Skeletal muscle tissue (tissue), 4 donors: ENCODE measurements around the gene UGT1A8. TPM values are rescaled to one million over a fixed set of nuclear protein-coding genes. Genes with fewer than 3 reads are reported as not detected.

ENCODE experiments used
- H3K27ac ChIP-seq: one replicate; pipeline ENCODE4 v1.7.0; 2013; ENCODE audit warnings: mild to moderate bottlenecking, low read depth, low read length, inconsistent platforms
- H3K27me3 ChIP-seq, 3 donors: one replicate each; pipeline ENCODE4 v1.7.0; 2013; ENCODE audit warnings: low read length in 3 of 3; ENCODE audit not compliant: control insufficient read depth in 3 of 3, insufficient read depth in 3 of 3
- H3K36me3 ChIP-seq, 3 donors: one replicate each; pipeline ENCODE4 v1.7.0; 2013; ENCODE audit warnings: low read length in 3 of 3; ENCODE audit not compliant: control insufficient read depth in 3 of 3, insufficient read depth in 3 of 3
- H3K4me1 ChIP-seq, 3 donors: one replicate each; pipeline ENCODE4 v1.7.0; 2013; ENCODE audit warnings: low read length in 3 of 3, mild to moderate bottlenecking in 3 of 3; ENCODE audit not compliant: control insufficient read depth in 3 of 3, insufficient read depth in 3 of 3
- H3K4me3 ChIP-seq, 3 donors: one replicate each; pipeline ENCODE4 v1.7.0; 2013; ENCODE audit warnings: low read length in 3 of 3
- H3K9ac ChIP-seq, 3 donors: one replicate each; pipeline ENCODE4 v1.7.0; 2013; ENCODE audit warnings: low read length in 3 of 3, mild to moderate bottlenecking in 3 of 3, moderate library complexity in 2 of 3, low read depth in 1 of 3
- H3K9me3 ChIP-seq, 3 donors: one replicate each; pipeline ENCODE4 v1.7.0; 2013; ENCODE audit warnings: low read length in 3 of 3; ENCODE audit not compliant: control insufficient read depth in 3 of 3
- total RNA-seq: library from RNA; depleted of rRNA; stranded (reverse); fragments of >200 nt; gene quantifications from one replicate; pipeline ENCODE4 v1.2.3, GENCODE V29; 2014
- donor health status: Osteomylitis.

Gene UGT1A8
- total RNA-seq, 1 donor from 2014 or later, result not detected

DNA sequence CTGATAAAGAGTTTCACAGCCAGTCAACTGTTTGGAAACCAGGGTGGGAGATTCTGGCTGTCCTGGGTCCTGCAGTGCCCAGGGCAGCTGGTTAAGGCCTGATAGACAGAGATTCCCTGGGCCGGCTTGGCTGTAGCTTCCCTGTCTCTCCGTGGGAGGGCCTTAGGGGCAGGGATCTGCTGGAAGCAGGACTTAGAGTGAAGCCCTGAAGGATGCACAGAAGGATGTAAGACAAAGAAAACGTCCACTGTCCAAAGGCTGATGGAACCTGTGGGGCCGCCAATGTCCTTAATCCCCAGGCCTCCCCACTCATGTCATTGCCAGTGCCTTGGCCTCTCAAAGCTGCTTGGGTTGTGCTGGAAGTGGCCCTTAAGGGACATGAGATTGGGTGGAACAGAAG is 193.7 kb downstream of the UGT1A8 start:
- Histone ChIP-seq H3K36me3 (no peaks in the 10 kb centered on the region), H3K9ac (no peak overlapping the region), H3K4me1 (no peaks in the 10 kb centered on the region), H3K27me3 (peaks cover 0 to 23% (median 8%) of the 10 kb centered on the region in 3 donors), H3K27ac (no peak overlapping the region), H3K4me3 (no peak overlapping the region), H3K9me3 (no peaks in the 10 kb centered on the region)

DNA sequence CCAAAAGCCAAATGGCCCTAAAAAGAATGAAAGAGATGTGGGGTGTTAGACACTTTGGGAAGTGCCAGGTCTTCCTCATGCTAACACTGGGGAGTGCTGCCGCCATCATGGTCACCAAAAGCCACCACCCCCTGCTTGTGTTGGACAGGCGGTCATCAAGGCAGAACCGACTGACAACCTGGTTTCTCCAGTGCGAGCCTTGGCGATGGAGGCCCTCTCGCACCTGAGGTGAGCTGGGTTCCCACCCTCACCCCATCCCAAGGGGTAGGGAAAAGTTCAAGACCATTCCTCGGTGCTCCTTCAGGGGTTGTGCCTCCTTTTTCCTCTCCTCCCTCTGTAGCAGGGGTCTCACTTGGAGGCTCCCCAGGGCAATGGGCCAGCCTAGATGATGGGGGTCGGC is 194.3 kb downstream of the UGT1A8 start:
- no peak overlapping the region for H3K9ac ChIP-seq
- H3K36me3 ChIP-seq, result no peaks in the 10 kb centered on the region
- peaks cover 0 to 23% (median 8%) of the 10 kb centered on the region in 3 donors for H3K27me3 ChIP-seq
- no peak overlapping the region for H3K4me3 ChIP-seq
- no peak overlapping the region for H3K27ac ChIP-seq
- no peaks in the 10 kb centered on the region for H3K9me3 ChIP-seq
- H3K4me1 ChIP-seq, result no peaks in the 10 kb centered on the region

DNA sequence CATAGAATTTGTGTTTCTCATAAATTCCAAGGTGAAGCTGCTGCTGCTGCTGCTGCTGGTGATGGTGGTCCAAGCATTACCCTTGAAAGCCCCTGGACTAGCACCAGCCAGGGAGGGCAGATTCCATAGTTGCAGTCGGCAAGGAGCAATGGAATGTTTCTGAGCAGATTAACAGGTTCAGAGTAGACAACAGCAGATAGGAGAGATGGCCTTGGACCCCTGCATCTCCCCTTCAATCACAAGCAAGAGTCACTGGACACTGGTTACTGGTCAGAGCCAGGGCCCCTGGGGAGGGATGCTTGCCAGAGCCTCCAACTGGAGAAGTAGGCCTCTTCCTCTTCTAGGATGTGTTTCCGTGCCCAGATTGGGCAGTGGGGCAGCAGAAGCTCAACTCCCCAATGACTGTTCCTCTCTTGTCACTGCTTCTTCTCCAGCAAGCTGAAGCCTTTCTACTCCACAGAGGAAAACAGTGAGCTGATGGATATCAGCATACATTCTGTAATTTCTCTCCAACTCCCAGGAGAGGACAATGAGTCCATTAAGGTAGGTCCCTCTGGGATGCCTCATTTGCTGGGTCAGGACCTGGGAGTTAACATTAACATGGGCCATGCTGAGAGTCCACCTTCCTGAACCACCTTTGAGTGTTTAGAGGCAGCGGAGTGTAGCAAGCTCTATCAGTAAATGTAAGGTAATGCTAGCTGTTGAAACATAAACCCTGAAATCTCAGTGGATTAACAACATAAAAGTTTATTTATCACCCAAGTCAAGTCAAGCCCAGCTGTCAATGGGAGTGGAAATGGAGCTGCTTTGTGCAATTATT is 196.0 kb downstream of the UGT1A8 start:
- H3K36me3 ChIP-seq, result no peaks in the 10 kb centered on the region
- no peak overlapping the region for H3K9ac ChIP-seq
- no peaks in the 10 kb centered on the region for H3K9me3 ChIP-seq
- peaks cover 0 to 10% (median 9%) of the 10 kb centered on the region in 3 donors for H3K27me3 ChIP-seq
- H3K4me1 ChIP-seq, result no peaks in the 10 kb centered on the region
- H3K27ac ChIP-seq, result no peak overlapping the region
- H3K4me3 ChIP-seq, result no peak overlapping the region

DNA sequence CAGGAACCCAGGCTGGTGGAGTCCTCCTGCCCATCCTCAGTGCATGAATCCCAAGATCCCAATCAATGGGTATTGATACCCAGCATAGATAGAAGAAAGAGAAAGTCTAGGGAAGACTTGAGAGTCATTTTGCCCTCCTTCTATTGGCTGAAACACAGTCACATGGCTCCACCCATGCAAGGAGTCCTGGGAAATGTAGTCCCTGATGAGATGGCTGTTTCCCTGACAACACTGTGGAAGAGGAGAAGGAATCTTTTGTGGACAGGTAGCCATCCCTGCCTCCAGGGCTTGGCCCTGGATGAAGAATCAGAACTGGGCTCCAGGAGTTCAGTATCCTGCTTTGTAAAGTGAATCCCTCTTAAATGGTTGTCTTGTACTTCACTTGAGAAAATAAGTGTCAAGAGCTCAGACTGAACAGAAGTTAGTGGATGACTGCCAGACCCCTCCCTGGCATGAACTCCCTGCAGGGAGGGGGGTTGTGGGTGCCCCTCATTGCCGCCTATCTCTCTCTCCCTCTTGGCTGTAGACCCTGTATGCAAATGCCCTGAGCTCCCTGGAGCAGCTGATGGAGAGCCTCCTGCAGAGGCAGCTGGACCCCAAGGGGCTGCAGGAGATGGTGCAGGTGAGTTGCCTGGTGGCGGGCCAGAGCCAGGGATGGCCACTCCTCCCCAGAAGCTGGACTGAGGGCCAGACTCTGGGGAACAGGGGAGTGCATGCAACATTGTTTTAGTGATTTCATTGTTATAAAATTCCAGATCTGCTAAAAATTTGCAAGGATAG is 196.8 kb downstream of the UGT1A8 start:
- H3K4me3 ChIP-seq, result no peak overlapping the region
- H3K36me3 ChIP-seq, result no peaks in the 10 kb centered on the region
- H3K27me3 ChIP-seq, result peaks cover under 1 to 6% (median 2%) of the 10 kb centered on the region in 3 donors
- no peaks in the 10 kb centered on the region for H3K9me3 ChIP-seq
- no peak overlapping the region for H3K27ac ChIP-seq
- H3K9ac ChIP-seq, result no peak overlapping the region
- H3K4me1 ChIP-seq, result no peaks in the 10 kb centered on the region

DNA sequence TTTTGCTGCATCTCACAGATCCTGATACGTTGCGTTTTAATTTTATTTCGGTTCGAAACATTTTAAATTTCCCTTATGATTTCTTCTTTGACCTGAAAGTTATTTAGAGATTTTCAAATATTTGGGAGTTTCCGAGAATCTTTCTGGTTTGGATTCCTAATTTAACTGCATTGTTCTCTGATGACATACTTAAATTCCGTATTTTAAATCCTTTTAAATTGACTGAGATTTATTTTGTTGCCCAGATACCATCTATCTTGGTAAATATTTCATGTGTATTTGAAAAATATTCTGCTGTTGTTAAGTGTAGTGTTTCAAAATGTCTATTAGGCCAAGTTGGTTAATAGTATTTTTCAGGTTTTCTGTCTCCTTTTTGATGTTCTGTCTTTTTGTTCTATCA is 198.4 kb downstream of the UGT1A8 start:
- H3K27ac ChIP-seq, result no peak overlapping the region
- H3K9me3 ChIP-seq, result no peaks in the 10 kb centered on the region
- no peak overlapping the region for H3K9ac ChIP-seq
- H3K27me3 ChIP-seq, result peaks cover 0 to 5% (median 3%) of the 10 kb centered on the region in 3 donors
- no peaks in the 10 kb centered on the region for H3K4me1 ChIP-seq
- H3K4me3 ChIP-seq, result no peak overlapping the region
- no peaks in the 10 kb centered on the region for H3K36me3 ChIP-seq

DNA sequence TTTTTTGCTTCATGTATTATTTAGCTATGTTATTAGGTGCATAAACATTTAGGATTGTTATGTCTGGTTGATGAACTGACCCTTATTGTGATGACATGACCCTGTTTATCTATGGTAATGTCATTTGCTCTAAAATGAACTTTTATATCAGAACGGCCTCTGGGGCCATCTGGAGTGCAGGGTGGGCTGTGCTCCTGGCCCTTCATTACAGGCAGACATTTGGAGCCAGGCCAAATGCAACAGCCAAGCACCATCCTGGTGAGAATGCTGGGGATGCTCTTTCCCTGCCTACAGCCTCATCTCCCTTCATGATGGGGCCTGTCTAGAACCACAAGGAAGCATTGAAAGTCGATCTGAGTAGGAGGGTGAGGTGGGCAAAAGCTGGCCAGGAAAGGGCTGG is 198.9 kb downstream of the UGT1A8 start:
- Histone ChIP-seq H3K9me3 (no peaks in the 10 kb centered on the region), H3K27me3 (peaks cover 0 to 5% (median 3%) of the 10 kb centered on the region in 3 donors), H3K27ac (peak overlapping the region; percentile 23), H3K9ac (no peak overlapping the region), H3K4me3 (no peak overlapping the region), H3K4me1 (no peaks in the 10 kb centered on the region), H3K36me3 (no peaks in the 10 kb centered on the region)

DNA sequence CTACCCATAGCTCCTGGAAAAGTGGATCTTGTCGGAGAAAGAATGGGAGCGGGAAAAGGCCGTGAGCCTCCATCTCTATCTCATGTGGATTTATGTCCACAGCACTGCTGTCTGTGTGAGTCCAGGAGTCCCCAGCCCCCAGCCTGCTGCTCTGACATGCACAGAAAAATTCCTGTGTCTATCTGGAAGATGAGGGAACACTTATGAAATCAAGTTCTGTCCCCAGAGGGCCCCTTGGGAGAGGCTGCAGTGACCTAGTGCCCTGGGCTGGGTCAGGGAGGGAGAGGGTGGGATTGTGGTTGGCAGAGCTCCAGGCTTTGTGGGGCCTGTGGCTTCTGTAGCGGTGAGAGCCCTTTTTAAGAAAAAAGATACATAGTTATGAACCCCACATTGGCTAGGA is 199.3 kb downstream of the UGT1A8 start:
- Histone ChIP-seq H3K4me1 (no peaks in the 10 kb centered on the region), H3K27me3 (peaks cover 0 to 5% (median 3%) of the 10 kb centered on the region in 3 donors), H3K9ac (no peak overlapping the region), H3K36me3 (no peaks in the 10 kb centered on the region), H3K4me3 (no peak overlapping the region), H3K9me3 (no peaks in the 10 kb centered on the region), H3K27ac (peak overlapping the region; percentile 23)

DNA sequence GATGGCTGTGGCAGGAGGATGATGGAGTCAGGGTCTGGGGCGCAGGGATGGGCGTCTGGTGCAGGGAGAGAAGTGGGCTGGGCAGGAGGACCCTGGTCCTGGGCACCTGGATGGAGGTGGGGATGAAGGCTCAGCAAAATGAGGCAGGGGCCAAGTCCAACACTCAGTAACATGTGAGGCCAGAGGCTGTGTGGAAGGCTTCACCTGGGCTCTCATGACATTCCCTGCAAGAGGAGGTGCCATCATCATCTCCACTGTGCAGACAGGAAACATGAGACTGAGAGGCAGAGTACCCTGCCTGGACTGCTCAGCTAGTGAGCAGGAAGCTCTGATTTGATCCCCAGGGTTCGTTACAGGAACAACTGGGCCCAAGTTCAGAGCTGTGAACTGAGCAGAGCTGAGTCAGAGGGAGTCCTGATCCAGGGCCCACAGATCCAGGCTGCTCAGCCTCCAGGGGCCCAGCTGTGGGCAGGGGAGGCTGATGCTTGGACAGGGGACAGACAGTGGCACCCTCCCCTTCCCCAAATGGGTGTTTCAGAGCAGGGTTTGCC is 200.0 kb downstream of the UGT1A8 start:
- Histone ChIP-seq H3K4me1 (no peaks in the 10 kb centered on the region), H3K4me3 (no peak overlapping the region), H3K27ac (no peak overlapping the region), H3K36me3 (no peaks in the 10 kb centered on the region), H3K9ac (no peak overlapping the region), H3K9me3 (no peaks in the 10 kb centered on the region), H3K27me3 (peaks cover 0 to 5% (median 3%) of the 10 kb centered on the region in 3 donors)

DNA sequence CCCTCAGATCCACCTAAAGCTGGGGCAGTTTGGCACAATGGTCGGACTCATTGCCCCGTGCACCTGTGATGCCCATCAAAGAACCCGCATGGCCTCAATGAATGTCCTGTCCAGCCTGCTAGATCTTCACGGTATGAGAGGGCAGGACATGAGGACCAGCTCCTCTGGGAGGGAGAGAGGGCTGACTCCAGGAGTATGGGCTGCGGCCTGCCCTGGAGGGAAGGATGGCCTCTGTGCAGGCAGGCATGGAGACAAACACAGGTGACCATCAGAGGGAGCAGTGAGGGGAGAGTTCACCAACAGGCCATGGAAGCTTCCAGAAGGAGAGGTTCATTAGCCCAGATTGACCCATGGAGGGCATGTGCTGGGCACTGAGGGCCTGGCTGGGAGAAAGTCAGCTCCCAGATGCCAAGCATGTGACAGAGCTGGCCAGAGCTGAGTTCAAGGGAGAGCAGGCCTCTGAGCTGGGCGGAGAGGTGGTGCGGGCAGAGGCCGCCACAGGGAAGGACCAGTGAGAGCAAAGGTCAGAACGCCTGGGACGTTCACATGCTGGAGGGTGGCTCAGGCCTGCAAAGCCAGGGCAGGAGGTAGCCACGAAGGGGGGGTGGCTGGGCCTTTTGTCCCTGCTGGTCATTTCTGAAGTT is 200.7 kb downstream of the UGT1A8 start:
- H3K9me3 ChIP-seq, result no peaks in the 10 kb centered on the region
- no peak overlapping the region for H3K27ac ChIP-seq
- H3K4me3 ChIP-seq, result no peak overlapping the region
- no peaks in the 10 kb centered on the region for H3K4me1 ChIP-seq
- H3K9ac ChIP-seq, result no peak overlapping the region
- H3K27me3 ChIP-seq, result peaks cover 0 to 5% (median 3%) of the 10 kb centered on the region in 3 donors
- no peaks in the 10 kb centered on the region for H3K36me3 ChIP-seq
